Hepatocyte (in vitro differentiated cells): ENCODE measurements around the gene STK32B. TPM values are rescaled to one million over a fixed set of nuclear protein-coding genes. Genes with fewer than 3 reads are reported as not detected.
A peak's percentile ranks its signal among the peaks of the same experiment; 100 is the strongest.

Experiments
- DNase-seq: peaks from one replicate; pipeline ENCODE4 v3.0.0-alpha.2; 2016; ENCODE audit warnings: low spot score
- H2AFZ ChIP-seq: fragments of 200-600 bp; sonication (generic); 2 replicates; pipeline ENCODE4 v1.6.0; 2016; ENCODE audit warnings: antibody characterized with exemption, mild to moderate bottlenecking
- H3K27ac ChIP-seq: fragments of 200-600 bp; sonication (generic); 2 replicates; pipeline ENCODE4 v1.5.1; 2016; ENCODE audit warnings: mild to moderate bottlenecking
- H3K27me3 ChIP-seq: fragments of 200-600 bp; sonication (generic); 2 replicates; pipeline ENCODE4 v1.6.1; 2016
- H3K36me3 ChIP-seq: fragments of 200-600 bp; sonication (generic); replicated peaks from 2 replicates; pipeline ENCODE4 v1.5.1; 2016; ENCODE audit warnings: low read depth; ENCODE audit not compliant: insufficient read depth
- H3K4me1 ChIP-seq: fragments of 200-600 bp; sonication (generic); 2 replicates; pipeline ENCODE4 v1.5.1; 2016; ENCODE audit warnings: mild to moderate bottlenecking, moderate library complexity; ENCODE audit not compliant: insufficient read depth
- H3K4me2 ChIP-seq: fragments of 200-600 bp; sonication (generic); 2 replicates; pipeline ENCODE4 v1.6.0; 2016
- H3K4me3 ChIP-seq: fragments of 200-600 bp; sonication (generic); 2 replicates; pipeline ENCODE4 v1.5.1; 2016; ENCODE audit warnings: mild to moderate bottlenecking
- H3K79me2 ChIP-seq: fragments of 200-600 bp; sonication (generic); 2 replicates; pipeline ENCODE4 v1.6.0; 2017; ENCODE audit warnings: mild to moderate bottlenecking
- H3K9me2 ChIP-seq: fragments of 200-600 bp; sonication (generic); replicated peaks from 2 replicates; pipeline ENCODE4 v1.6.0; 2017; ENCODE audit warnings: mild to moderate bottlenecking; ENCODE audit not compliant: insufficient read depth
- H3K9me3 ChIP-seq: fragments of 200-600 bp; sonication (generic); 2 replicates; pipeline ENCODE4 v1.5.1; 2016; ENCODE audit warnings: low read depth, mild to moderate bottlenecking
- H4K20me1 ChIP-seq: fragments of 200-600 bp; sonication (generic); 2 replicates; pipeline ENCODE4 v1.6.0; 2016; ENCODE audit warnings: mild to moderate bottlenecking; ENCODE audit not compliant: insufficient read depth, poor library complexity, severe bottlenecking
- EZH2 ChIP-seq: fragments of 200-600 bp; sonication (generic); IDR thresholded peaks from 2 replicates; pipeline ENCODE4 v1.6.1; 2016; ENCODE audit warnings: antibody characterized with exemption, mild to moderate bottlenecking, borderline replicate concordance
- EZH2phosphoT487 ChIP-seq: fragments of 200-600 bp; sonication (generic); IDR thresholded peaks from one replicate; pipeline ENCODE4 v1.6.1; 2018; ENCODE audit warnings: antibody characterized with exemption, mild to moderate bottlenecking, low read depth, moderate library complexity; ENCODE audit not compliant: unreplicated experiment, severe bottlenecking
- WGBS: methylation state at CpG from one replicate; pipeline ENCODE4 v1.1.6; 2016; ENCODE audit warnings: low lambda C conversion rate; ENCODE audit errors: missing lambda C conversion rate; 5-methylcytosine and 5-hydroxymethylcytosine counted together
- polyA plus RNA-seq: library from polyadenylated mRNA; unstranded; fragments of >200 nt; fragmentation: Nextera tagmentation; extraction: Ambion mirVana; gene quantifications from 2 replicates; pipeline ENCODE4 v1.2.1, GENCODE V29; 2016
- total RNA-seq: library from RNA; depleted of rRNA; stranded (reverse); fragments of >200 nt; gene quantifications from 2 replicates; pipeline ENCODE4 v1.2.3, GENCODE V29; 2014
- TF ChIP-seq, protein P1 (sequence below): fragments of 200-600 bp; sonication (generic); IDR thresholded peaks from 2 replicates; pipeline ENCODE4 v1.5.1; 2016; ENCODE audit warnings: antibody characterized with exemption, mild to moderate bottlenecking; ENCODE audit not compliant: poor library complexity

STK32B gene
- total and polyA plus RNA-seq, 2 experiments from 2014 or later, result 0.51 to 1.6 TPM

DNA sequence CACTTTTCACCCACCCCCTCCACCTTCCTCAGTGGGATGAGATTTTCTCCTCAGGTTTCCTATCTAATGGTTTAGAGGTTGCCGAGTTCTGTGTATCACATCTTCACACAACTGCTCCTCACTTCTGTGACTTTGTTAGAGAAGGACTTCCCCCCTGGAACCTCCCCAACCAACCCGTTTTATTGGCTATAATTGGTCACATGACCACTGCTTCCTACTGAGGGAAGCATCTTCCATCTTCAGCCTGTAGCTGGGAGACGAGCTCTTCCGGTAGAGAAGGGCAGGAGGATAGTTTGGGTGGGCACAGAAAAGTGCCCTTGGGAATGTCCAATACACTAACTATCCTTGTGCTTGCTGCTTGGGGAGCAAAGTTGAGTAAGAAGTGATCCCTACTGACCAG is 90.5 kb downstream of the STK32B start:
- H3K4me2 ChIP-seq, result no peak overlapping the region
- no peaks in the 10 kb centered on the region for H3K9me3 ChIP-seq
- DNase-seq, result no peak
- H3K27me3 ChIP-seq, result peaks cover 7% of the 10 kb centered on the region
- no peaks in the 10 kb centered on the region for H4K20me1 ChIP-seq
- no peaks in the 10 kb centered on the region for H3K79me2 ChIP-seq
- no peak overlapping the region for H3K27ac ChIP-seq
- no peaks in the 10 kb centered on the region for H3K9me2 ChIP-seq
- no peak overlapping the region for H2AFZ ChIP-seq
- no peaks in the 10 kb centered on the region for H3K36me3 ChIP-seq
- H3K4me1 ChIP-seq, result no peaks in the 10 kb centered on the region
- TF ChIP-seq EZH2phosphoT487 (no peak), EZH2 (no peak)
- TF ChIP-seq, protein P1, sequence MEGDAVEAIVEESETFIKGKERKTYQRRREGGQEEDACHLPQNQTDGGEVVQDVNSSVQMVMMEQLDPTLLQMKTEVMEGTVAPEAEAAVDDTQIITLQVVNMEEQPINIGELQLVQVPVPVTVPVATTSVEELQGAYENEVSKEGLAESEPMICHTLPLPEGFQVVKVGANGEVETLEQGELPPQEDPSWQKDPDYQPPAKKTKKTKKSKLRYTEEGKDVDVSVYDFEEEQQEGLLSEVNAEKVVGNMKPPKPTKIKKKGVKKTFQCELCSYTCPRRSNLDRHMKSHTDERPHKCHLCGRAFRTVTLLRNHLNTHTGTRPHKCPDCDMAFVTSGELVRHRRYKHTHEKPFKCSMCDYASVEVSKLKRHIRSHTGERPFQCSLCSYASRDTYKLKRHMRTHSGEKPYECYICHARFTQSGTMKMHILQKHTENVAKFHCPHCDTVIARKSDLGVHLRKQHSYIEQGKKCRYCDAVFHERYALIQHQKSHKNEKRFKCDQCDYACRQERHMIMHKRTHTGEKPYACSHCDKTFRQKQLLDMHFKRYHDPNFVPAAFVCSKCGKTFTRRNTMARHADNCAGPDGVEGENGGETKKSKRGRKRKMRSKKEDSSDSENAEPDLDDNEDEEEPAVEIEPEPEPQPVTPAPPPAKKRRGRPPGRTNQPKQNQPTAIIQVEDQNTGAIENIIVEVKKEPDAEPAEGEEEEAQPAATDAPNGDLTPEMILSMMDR, result no peak
- WGBS, result 83% methylated on average over 4 of the region's 4 CpGs
- H3K4me3 ChIP-seq, result no peak overlapping the region

DNA sequence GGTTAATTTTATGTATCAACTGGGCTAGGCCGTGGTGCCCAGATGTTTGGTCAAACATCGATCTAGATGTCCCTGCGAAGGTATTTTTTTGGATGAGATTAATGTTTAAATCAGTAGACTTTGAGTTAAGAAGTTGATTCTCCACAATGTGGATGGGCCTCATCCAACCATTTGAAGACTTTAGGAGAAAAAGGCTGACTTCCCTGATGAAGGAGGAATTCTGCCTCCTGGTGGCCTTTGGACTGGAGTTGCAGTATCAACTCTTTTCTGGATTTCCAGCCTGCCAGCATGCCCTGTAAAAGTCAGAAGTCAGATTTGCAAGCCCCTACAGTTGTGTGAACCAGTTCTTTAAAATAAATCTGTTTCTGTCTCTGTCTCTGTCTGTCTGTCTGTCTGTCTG is 91.4 kb downstream of the STK32B start:
- 63% methylated on average over 3 of the region's 3 CpGs for WGBS
- DNase-seq, result peak; percentile 63

DNA sequence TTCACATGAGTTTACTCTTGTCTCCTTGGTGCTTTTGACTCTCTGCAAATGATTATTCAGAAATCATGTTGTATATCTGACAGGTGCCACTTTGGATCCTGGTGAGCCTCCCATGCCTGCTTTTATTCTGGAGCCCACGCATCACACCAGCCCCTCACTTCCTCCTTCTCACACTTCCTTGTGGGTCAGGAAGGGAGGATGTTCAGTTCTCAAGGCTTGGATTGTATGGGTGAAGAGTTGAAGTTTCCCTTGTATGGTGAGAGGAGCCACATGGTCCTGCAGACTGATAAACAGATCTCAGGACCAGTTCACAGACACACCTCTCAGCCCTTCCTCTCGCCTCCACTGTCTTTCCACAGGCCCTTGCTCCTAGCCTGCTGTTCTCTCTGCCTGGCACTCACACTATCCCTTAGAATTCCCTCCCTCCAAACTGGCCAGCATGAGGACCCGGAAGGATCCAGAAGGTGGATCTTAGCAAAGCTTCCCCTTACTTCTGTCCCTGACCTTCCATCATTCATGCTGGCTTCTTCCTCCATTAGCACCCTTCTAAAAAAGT is 92.1 kb downstream of the STK32B start:
- no peaks in the 10 kb centered on the region for H3K36me3 ChIP-seq
- peaks cover 12% of the 10 kb centered on the region for H3K27me3 ChIP-seq
- H3K27ac ChIP-seq, result no peak overlapping the region
- no peaks in the 10 kb centered on the region for H3K79me2 ChIP-seq
- H3K4me3 ChIP-seq, result no peak overlapping the region
- H3K9me3 ChIP-seq, result no peaks in the 10 kb centered on the region
- H2AFZ ChIP-seq, result no peak overlapping the region
- TF ChIP-seq EZH2phosphoT487, result no peak
- TF ChIP-seq EZH2, result no peak
- TF ChIP-seq, protein P1, result no peak
- H3K9me2 ChIP-seq, result no peaks in the 10 kb centered on the region
- H4K20me1 ChIP-seq, result no peaks in the 10 kb centered on the region
- no peaks in the 10 kb centered on the region for H3K4me1 ChIP-seq
- no peak for DNase-seq
- 90% methylated on average over 3 of the region's 3 CpGs for WGBS
- no peak overlapping the region for H3K4me2 ChIP-seq

More for the DNA sequence above, 91.4 kb downstream of the STK32B start:
- Histone ChIP-seq H3K79me2 (no peaks in the 10 kb centered on the region), H3K4me2 (no peak overlapping the region), H2AFZ (no peak overlapping the region), H3K4me3 (no peak overlapping the region), H3K9me2 (no peaks in the 10 kb centered on the region), H3K4me1 (no peaks in the 10 kb centered on the region), H3K27me3 (peaks cover 8% of the 10 kb centered on the region), H3K36me3 (no peaks in the 10 kb centered on the region), H4K20me1 (no peaks in the 10 kb centered on the region), H3K9me3 (no peaks in the 10 kb centered on the region), H3K27ac (no peak overlapping the region)
- TF ChIP-seq EZH2 (no peak), EZH2phosphoT487 (no peak)
- TF ChIP-seq, protein P1, result peak; percentile 57

DNA sequence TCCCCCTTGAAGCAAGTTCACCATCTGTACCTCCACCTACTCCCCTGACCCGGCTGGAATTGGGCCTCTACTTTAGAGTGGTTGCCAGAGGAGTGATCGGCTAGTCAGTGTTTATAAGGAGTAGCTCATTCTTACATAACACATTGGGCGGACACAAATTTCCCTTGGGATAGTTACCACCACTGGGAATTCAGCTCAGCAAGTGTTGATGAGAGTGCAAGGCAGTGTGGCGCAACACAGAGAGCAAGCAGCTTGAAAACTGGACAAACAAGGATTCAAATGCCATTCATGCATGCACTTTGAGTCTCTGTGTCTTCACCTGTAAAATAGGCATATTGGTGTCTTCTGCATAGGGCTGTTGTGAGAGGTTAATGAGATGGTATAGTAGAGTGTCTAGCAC is 92.7 kb downstream of the STK32B start:
- Histone ChIP-seq H3K4me2 (no peak overlapping the region), H3K27me3 (peaks cover 9% of the 10 kb centered on the region), H3K4me1 (no peaks in the 10 kb centered on the region), H2AFZ (no peak overlapping the region), H3K4me3 (no peak overlapping the region), H3K9me2 (no peaks in the 10 kb centered on the region), H3K27ac (no peak overlapping the region), H3K79me2 (no peaks in the 10 kb centered on the region), H3K36me3 (no peaks in the 10 kb centered on the region), H4K20me1 (no peaks in the 10 kb centered on the region), H3K9me3 (no peaks in the 10 kb centered on the region)
- TF ChIP-seq, protein P1, result no peak
- TF ChIP-seq EZH2phosphoT487, result no peak
- TF ChIP-seq EZH2, result no peak
- 91% methylated on average over 4 of the region's 4 CpGs for WGBS
- no peak for DNase-seq
